Left ventricle myocardium inferior (tissue), 1 donor: ENCODE measurements around the gene SEC22C. TPM values are rescaled to one million over a fixed set of nuclear protein-coding genes. Genes with fewer than 3 reads are reported as not detected.
A peak's percentile ranks its signal among the peaks of the same experiment; 100 is the strongest.

ENCODE experiments used
- DNase-seq: peaks from one replicate; pipeline ENCODE4 v3.0.0-alpha.2; 2020
- H3K27ac ChIP-seq: fragments of 200-600 bp; replicated peaks from 2 replicates; pipeline ENCODE4 v1.8.0; 2021
- H3K27me3 ChIP-seq: fragments of 200-600 bp; 2 replicates; pipeline ENCODE4 v1.8.0; 2021; ENCODE audit warnings: low read depth
- H3K36me3 ChIP-seq: fragments of 200-600 bp; 2 replicates; pipeline ENCODE4 v1.8.0; 2021
- H3K4me1 ChIP-seq: fragments of 200-600 bp; 2 replicates; pipeline ENCODE4 v1.8.0; 2021
- H3K4me3 ChIP-seq: fragments of 200-600 bp; 2 replicates; pipeline ENCODE4 v1.8.0; 2021; ENCODE audit warnings: mild to moderate bottlenecking, moderate library complexity
- H3K9me3 ChIP-seq: fragments of 200-600 bp; replicated peaks from 2 replicates; pipeline ENCODE4 v1.8.0; 2021
- intact Hi-C: fragments of 100-400 bp; cut with micrococcal nuclease; formaldehyde crosslinking; loops from one replicate; pipeline ENCODE4 v1.11.0; 2022
- total RNA-seq: library from RNA; stranded (reverse); fragmentation: NEBNext Ultra II Directional; extraction: Animal tissue kit (Norgen Biotek cat#: 25700); gene quantifications from one replicate; pipeline ENCODE4 v1.2.1, GENCODE V29; 2021
- TF ChIP-seq, protein P1 (sequence below): fragments of 200-600 bp; IDR thresholded peaks from 2 replicates; pipeline ENCODE4 v1.8.0; 2021; ENCODE audit warnings: antibody characterized with exemption, mild to moderate bottlenecking, borderline replicate concordance
- donor health status: DM: no; HTN: yes; CAD: no; lungs with severe emphysema.

The SEC22C gene
- total RNA-seq, 1 donor from 2014 or later, result 23.0 TPM

GRCh38 chr3:42541079-42541478, 40.7 kb downstream of the SEC22C start:
- peak; percentile 41 for DNase-seq
- TF ChIP-seq, protein P1, sequence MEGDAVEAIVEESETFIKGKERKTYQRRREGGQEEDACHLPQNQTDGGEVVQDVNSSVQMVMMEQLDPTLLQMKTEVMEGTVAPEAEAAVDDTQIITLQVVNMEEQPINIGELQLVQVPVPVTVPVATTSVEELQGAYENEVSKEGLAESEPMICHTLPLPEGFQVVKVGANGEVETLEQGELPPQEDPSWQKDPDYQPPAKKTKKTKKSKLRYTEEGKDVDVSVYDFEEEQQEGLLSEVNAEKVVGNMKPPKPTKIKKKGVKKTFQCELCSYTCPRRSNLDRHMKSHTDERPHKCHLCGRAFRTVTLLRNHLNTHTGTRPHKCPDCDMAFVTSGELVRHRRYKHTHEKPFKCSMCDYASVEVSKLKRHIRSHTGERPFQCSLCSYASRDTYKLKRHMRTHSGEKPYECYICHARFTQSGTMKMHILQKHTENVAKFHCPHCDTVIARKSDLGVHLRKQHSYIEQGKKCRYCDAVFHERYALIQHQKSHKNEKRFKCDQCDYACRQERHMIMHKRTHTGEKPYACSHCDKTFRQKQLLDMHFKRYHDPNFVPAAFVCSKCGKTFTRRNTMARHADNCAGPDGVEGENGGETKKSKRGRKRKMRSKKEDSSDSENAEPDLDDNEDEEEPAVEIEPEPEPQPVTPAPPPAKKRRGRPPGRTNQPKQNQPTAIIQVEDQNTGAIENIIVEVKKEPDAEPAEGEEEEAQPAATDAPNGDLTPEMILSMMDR, result no peak
- no peaks in the 10 kb centered on the region for H3K9me3 ChIP-seq
- intact Hi-C loops, result no loop called here
- H3K27ac ChIP-seq, result peak overlapping the region; percentile 67
- no peak overlapping the region for H3K4me3 ChIP-seq
- no peaks in the 10 kb centered on the region for H3K36me3 ChIP-seq
- H3K27me3 ChIP-seq, result no peaks in the 10 kb centered on the region
- H3K4me1 ChIP-seq, result peaks cover 30% of the 10 kb centered on the region

DNA sequence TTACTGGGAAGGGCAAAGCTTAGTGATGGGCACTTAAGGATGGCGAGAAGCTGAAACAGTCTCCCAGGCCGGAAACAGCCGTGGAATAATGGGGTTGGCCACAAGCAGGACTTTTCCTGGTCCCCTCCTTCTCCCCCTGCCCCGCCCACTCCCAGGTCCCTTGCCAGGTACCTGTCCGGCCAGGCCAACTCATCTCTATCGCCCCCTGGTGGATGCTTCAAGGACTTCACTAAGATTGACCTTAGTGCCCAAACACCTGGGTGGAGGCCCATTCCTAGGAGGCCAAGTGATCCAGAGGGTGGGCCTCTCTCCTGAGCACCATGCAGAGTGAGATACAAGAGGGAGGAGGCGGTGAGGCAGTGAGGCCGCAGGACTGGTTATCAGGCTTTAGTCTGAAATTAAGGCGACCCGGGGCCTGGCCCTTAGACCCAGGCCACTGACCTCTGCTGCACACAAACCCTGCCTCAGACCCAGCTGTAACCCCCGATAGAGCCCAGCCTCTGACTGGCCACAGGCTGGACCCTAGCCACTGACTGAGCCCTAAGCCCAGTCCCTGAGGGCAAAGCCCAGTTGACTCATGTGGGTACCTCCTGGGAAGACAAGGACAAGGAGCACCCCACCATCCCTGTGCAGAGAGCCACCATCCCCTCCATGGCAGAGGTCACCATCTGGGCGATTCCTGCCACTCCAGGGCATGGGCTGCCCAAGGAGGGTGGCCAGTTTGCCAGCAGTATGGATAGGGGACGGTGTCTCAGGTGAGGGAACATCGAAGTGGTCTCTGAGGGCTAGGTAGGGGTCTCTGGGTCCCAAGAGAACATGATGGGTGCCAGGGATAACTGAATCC, 41.7 kb downstream of the SEC22C start:
- no peak for DNase-seq
- H3K4me3 ChIP-seq, result no peak overlapping the region
- no peaks in the 10 kb centered on the region for H3K9me3 ChIP-seq
- H3K4me1 ChIP-seq, result peaks cover 25% of the 10 kb centered on the region
- no peaks in the 10 kb centered on the region for H3K27me3 ChIP-seq
- intact Hi-C loops, result no loop called here
- no peaks in the 10 kb centered on the region for H3K36me3 ChIP-seq
- TF ChIP-seq, protein P1, result peak; percentile 77
- H3K27ac ChIP-seq, result peak overlapping the region; percentile 67

- H3K27ac ChIP-seq, result no peak overlapping the region
- H3K4me1 ChIP-seq, result peaks cover 17% of the 10 kb centered on the region
- DNase-seq, result no peak
- intact Hi-C loops, result no loop called here
- H3K4me3 ChIP-seq, result no peak overlapping the region
- no peaks in the 10 kb centered on the region for H3K36me3 ChIP-seq
- TF ChIP-seq, protein P1, result no peak
- no peaks in the 10 kb centered on the region for H3K27me3 ChIP-seq
- no peaks in the 10 kb centered on the region for H3K9me3 ChIP-seq
Observed at GRCh38 chr3:42537350-42537749, 44.4 kb downstream of the SEC22C start.

DNA sequence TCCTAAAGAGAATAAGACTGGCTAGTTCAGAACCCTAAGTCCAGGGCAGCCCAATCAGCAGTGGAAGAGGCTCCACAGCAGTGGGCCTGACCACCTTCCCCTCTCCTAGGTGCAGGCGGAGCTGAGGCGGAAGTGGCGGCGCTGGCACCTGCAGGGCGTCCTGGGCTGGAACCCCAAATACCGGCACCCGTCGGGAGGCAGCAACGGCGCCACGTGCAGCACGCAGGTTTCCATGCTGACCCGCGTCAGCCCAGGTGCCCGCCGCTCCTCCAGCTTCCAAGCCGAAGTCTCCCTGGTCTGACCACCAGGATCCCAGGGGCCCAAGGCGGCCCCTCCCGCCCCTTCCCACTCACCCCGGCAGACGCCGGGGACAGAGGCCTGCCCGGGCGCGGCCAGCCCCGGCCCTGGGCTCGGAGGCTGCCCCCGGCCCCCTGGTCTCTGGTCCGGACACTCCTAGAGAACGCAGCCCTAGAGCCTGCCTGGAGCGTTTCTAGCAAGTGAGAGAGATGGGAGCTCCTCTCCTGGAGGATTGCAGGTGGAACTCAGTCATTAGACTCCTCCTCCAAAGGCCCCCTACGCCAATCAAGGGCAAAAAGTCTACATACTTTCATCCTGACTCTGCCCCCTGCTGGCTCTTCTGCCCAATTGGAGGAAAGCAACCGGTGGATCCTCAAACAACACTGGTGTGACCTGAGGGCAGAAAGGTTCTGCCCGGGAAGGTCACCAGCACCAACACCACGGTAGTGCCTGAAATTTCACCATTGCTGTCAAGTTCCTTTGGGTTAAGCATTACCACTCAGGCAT, 45.6 kb downstream of the SEC22C start:
- Histone ChIP-seq H3K27me3 (no peaks in the 10 kb centered on the region), H3K27ac (no peak overlapping the region), H3K4me3 (no peak overlapping the region), H3K36me3 (no peaks in the 10 kb centered on the region), H3K4me1 (peaks cover 15% of the 10 kb centered on the region), H3K9me3 (no peaks in the 10 kb centered on the region)
- TF ChIP-seq, protein P1, result peak; percentile 60
- intact Hi-C loops, result no loop called here
- DNase-seq, result no peak

- H3K4me3 ChIP-seq, result no peak overlapping the region
- intact Hi-C loops, result no loop called here
- no peaks in the 10 kb centered on the region for H3K4me1 ChIP-seq
- TF ChIP-seq, protein P1, result no peak
- no peaks in the 10 kb centered on the region for H3K36me3 ChIP-seq
- H3K9me3 ChIP-seq, result no peaks in the 10 kb centered on the region
- DNase-seq, result no peak
- no peaks in the 10 kb centered on the region for H3K27me3 ChIP-seq
- H3K27ac ChIP-seq, result no peak overlapping the region
Observed at GRCh38 chr3:42533161-42533897, 48.4 kb downstream of the SEC22C start.
